ENCODE results near the gene TKTL1.

Gene TKTL1

DNA sequence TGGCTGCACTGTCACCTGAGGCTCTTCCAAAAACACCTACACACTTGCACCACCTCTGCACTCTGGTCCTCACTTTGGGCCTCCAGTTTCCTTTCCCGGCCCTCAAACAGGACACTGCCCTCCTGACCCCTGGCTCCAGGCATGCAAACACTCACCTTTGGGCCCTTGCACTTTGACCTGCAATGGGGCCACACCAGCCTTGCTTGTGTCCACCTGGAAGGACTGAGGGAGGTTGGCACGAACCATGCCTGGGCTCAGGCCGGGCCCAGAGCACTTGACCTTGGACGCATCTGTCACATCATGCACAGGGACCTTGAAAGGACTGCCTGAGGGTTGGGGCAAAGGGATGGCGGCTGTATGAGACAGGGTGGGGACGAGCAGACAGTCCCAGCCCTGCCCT, 63.2 kb downstream of the TKTL1 start:
- TF ChIP-seq FOXP2 (optimal IDR thresholded peaks at IDR 0.05; ENCODE audit: borderline replicate concordance, extremely low read depth, extremely low read length, insufficient read depth) (no peak), SIN3A (IDR thresholded peaks at IDR 0.05; ENCODE audit: borderline replicate concordance, insufficient read depth, low read length) (no peak), TAF1 (IDR thresholded peaks at IDR 0.05; ENCODE audit: borderline replicate concordance, insufficient read depth, low read length) (no peak), POLR2AphosphoS5 (IDR thresholded peaks at IDR 0.05; ENCODE audit: low read depth, low read length) (no peak)
- TF ChIP-seq, protein P1, sequence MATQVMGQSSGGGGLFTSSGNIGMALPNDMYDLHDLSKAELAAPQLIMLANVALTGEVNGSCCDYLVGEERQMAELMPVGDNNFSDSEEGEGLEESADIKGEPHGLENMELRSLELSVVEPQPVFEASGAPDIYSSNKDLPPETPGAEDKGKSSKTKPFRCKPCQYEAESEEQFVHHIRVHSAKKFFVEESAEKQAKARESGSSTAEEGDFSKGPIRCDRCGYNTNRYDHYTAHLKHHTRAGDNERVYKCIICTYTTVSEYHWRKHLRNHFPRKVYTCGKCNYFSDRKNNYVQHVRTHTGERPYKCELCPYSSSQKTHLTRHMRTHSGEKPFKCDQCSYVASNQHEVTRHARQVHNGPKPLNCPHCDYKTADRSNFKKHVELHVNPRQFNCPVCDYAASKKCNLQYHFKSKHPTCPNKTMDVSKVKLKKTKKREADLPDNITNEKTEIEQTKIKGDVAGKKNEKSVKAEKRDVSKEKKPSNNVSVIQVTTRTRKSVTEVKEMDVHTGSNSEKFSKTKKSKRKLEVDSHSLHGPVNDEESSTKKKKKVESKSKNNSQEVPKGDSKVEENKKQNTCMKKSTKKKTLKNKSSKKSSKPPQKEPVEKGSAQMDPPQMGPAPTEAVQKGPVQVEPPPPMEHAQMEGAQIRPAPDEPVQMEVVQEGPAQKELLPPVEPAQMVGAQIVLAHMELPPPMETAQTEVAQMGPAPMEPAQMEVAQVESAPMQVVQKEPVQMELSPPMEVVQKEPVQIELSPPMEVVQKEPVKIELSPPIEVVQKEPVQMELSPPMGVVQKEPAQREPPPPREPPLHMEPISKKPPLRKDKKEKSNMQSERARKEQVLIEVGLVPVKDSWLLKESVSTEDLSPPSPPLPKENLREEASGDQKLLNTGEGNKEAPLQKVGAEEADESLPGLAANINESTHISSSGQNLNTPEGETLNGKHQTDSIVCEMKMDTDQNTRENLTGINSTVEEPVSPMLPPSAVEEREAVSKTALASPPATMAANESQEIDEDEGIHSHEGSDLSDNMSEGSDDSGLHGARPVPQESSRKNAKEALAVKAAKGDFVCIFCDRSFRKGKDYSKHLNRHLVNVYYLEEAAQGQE (IDR thresholded peaks at IDR 0.05; ENCODE audit: insufficient read depth in 1 of 2, low read depth in 2 of 2, low read length in 2 of 2) = no peak

GRCh38 chrX:154359362-154360154, 64.0 kb downstream of the TKTL1 start:
- TF ChIP-seq, protein P1 (IDR thresholded peaks at IDR 0.05; ENCODE audit: insufficient read depth in 1 of 2, low read depth in 2 of 2, low read length in 2 of 2) = no peak
- no peak for TF ChIP-seq TAF1 (IDR thresholded peaks at IDR 0.05; ENCODE audit: borderline replicate concordance, insufficient read depth, low read length)
- TF ChIP-seq POLR2AphosphoS5 (IDR thresholded peaks at IDR 0.05; ENCODE audit: low read depth, low read length) = no peak
- TF ChIP-seq SIN3A (IDR thresholded peaks at IDR 0.05; ENCODE audit: borderline replicate concordance, insufficient read depth, low read length) = no peak
- no peak for TF ChIP-seq FOXP2 (optimal IDR thresholded peaks at IDR 0.05; ENCODE audit: borderline replicate concordance, extremely low read depth, extremely low read length, insufficient read depth)

DNA sequence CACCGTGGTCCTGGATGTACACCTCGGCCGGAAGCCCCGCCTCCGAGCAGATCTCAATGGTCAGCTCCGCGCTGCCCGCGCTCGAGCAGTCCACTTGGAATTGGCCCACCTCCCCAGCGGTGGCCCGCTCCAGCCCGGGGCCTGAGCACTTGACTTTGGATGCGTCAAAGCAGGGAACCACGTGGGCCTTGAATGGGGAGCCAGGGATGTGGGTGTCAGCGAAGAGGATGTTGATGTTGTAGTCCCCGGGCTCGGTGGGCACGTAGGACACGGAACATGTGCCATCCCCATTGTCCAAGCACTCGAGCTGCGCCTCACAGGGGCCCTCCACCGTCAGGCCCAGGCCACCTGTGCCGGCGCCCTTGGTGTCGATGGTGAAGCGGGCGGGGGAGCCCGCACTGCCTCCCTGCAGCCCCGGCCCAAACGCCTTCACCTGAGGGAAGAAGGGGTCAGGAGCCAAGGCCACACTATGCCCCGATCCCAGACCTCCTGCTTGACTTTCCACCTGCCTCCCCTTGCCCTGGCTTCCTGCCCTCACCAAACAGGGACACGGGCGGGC, 64.6 kb downstream of the TKTL1 start:
- TF ChIP-seq, protein P1 (IDR thresholded peaks at IDR 0.05; ENCODE audit: insufficient read depth in 1 of 2, low read depth in 2 of 2, low read length in 2 of 2) = no peak
- TF ChIP-seq TAF1 (IDR thresholded peaks at IDR 0.05; ENCODE audit: borderline replicate concordance, insufficient read depth, low read length) = no peak
- no peak for TF ChIP-seq FOXP2 (optimal IDR thresholded peaks at IDR 0.05; ENCODE audit: borderline replicate concordance, extremely low read depth, extremely low read length, insufficient read depth)
- no peak for TF ChIP-seq SIN3A (IDR thresholded peaks at IDR 0.05; ENCODE audit: borderline replicate concordance, insufficient read depth, low read length)
- no peak for TF ChIP-seq POLR2AphosphoS5 (IDR thresholded peaks at IDR 0.05; ENCODE audit: low read depth, low read length)

- TF ChIP-seq POLR2AphosphoS5 (IDR thresholded peaks at IDR 0.05; ENCODE audit: low read depth, low read length) (no peak), FOXP2 (optimal IDR thresholded peaks at IDR 0.05; ENCODE audit: borderline replicate concordance, extremely low read depth, extremely low read length, insufficient read depth) (no peak), TAF1 (IDR thresholded peaks at IDR 0.05; ENCODE audit: borderline replicate concordance, insufficient read depth, low read length) (no peak), SIN3A (IDR thresholded peaks at IDR 0.05; ENCODE audit: borderline replicate concordance, insufficient read depth, low read length) (no peak)
- TF ChIP-seq, protein P1 (IDR thresholded peaks at IDR 0.05; ENCODE audit: insufficient read depth in 1 of 2, low read depth in 2 of 2, low read length in 2 of 2) = no peak
Observed at GRCh38 chrX:154362085-154362742, 66.6 kb downstream of the TKTL1 start.

Data from PFSK-1 (cell line).